ENCODE data around the gene SCN11A.

The SCN11A gene

DNA sequence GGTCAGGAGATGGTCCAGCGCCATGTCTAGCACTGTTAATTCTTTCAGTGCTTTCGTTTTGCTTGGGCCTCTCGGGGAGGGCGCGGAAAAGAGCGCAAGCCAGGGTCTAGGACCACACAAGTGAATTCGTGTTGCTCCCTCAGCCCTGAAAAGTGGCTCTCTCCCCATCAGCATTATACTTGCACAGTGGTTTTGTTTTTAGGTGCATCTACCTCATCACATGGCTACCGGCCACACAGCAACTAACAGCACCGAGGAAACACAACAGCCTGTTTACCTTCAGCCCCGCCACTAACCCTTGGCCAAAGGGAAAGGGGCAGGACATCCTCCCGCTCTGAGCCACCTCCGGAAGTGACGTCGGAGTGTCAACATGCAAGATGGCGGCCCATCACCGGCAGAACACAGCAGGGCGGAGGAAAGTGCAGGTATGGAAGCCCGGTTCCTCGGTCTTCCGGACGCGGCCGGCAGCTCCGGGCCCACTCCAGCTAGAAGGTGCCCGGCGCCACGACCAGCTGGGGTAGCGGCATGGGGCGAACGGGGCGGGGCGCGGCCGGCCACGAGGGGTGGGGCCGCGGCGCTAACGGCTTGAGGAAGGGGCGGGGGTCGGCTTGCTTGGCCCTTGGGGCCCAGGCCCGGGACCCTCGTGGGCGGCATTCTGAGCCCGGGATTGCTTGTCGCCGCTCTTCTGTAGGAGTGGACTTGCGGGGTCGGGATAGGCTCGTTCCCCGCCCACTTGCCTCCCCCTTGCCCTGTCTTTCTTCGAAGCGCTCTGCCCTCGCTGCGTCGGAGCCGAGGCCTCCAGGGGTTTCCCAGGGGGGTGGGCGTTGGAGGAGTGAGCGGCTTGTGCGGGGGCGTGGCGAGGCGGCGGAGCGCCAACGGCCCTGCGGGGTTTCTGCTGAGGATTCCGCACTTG is at the start of gene SCN11A, which contains the start of gene WDR48:
SCN11A (minus strand) TSS at position 296 of the 913 bp plus-strand sequence. CDS start 101,582 bp downstream, outside the sequence.
WDR48 (plus strand) TSS at position 368 of the 913 bp plus-strand sequence; CDS start at position 378, 10 bp downstream.
- in situ Hi-C loops (cut with HindIII; ENCODE audit: low pct_unique_long_range_greater_than_20kb, low sequenced_read_pairs), result no loop called here
- DNase-seq (ENCODE audit: low read depth in 1 of 2, low spot score in 1 of 2), result peak; percentile 93 to 95
- TF ChIP-seq JUND (IDR thresholded peaks at IDR 0.05; ENCODE audit: low read depth), result no peak

- peak in 1 of 2 experiments; percentile 42 for DNase-seq (ENCODE audit: low read depth in 1 of 2, low spot score in 1 of 2)
- in situ Hi-C loops (cut with HindIII; ENCODE audit: low pct_unique_long_range_greater_than_20kb, low sequenced_read_pairs), result no loop called here
- TF ChIP-seq JUND (IDR thresholded peaks at IDR 0.05; ENCODE audit: low read depth), result no peak
These were observed 49.4 kb upstream of the SCN11A start for GRCh38 chr3:39101022-39101689.

- in situ Hi-C loops (cut with HindIII; ENCODE audit: low pct_unique_long_range_greater_than_20kb, low sequenced_read_pairs), result no loop called here
These were observed 48.7 kb upstream of the SCN11A start for GRCh38 chr3:39100500-39100886.

GRCh38 chr3:39099738-39100499 is 48.2 kb upstream of the SCN11A start:
- in situ Hi-C loops (cut with HindIII; ENCODE audit: low pct_unique_long_range_greater_than_20kb, low sequenced_read_pairs), result no loop called here
- no peak for TF ChIP-seq JUND (IDR thresholded peaks at IDR 0.05; ENCODE audit: low read depth)
- no peak for DNase-seq (ENCODE audit: low read depth in 1 of 2, low spot score in 1 of 2)

More at GRCh38 chr3:39100500-39100886, 48.7 kb upstream of the SCN11A start:
- no peak for DNase-seq (ENCODE audit: low read depth in 1 of 2, low spot score in 1 of 2)
- TF ChIP-seq JUND (IDR thresholded peaks at IDR 0.05; ENCODE audit: low read depth), result no peak

GRCh38 chr3:39099242-39099641 is 47.5 kb upstream of the SCN11A start:
- no peak for TF ChIP-seq JUND (IDR thresholded peaks at IDR 0.05; ENCODE audit: low read depth)
- in situ Hi-C loops (cut with HindIII; ENCODE audit: low pct_unique_long_range_greater_than_20kb, low sequenced_read_pairs), result no loop called here
- no peak for DNase-seq (ENCODE audit: low read depth in 1 of 2, low spot score in 1 of 2)

DNA sequence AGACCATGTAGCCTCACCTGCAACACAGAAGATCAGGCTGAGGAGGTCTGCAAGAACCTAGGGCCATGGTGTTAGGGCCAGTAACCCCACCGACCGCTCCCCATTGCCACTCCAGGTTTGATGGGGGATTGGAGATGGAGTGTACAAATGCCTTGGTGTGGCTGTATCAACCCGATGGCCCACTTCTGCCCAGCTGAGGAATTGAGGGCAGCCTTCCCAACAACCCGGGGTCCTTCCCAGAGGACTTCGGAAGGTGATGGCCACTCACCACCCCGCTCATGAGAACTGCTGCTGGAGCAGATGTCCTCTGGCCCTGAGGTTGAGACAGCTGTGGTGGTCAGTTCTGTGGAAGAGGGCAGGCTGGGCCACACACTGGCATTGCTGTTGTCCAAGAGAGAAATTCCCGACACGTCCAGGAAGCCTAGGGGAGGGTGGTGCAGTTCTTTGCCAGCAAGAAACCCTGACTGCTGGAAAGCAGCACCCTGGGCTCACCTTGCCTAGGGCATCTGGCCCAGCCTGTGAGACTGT is 46.8 kb upstream of the SCN11A start:
- in situ Hi-C loops (cut with HindIII; ENCODE audit: low pct_unique_long_range_greater_than_20kb, low sequenced_read_pairs), result no loop called here
- no peak for TF ChIP-seq JUND (IDR thresholded peaks at IDR 0.05; ENCODE audit: low read depth)
- no peak for DNase-seq (ENCODE audit: low read depth in 1 of 2, low spot score in 1 of 2)

DNA sequence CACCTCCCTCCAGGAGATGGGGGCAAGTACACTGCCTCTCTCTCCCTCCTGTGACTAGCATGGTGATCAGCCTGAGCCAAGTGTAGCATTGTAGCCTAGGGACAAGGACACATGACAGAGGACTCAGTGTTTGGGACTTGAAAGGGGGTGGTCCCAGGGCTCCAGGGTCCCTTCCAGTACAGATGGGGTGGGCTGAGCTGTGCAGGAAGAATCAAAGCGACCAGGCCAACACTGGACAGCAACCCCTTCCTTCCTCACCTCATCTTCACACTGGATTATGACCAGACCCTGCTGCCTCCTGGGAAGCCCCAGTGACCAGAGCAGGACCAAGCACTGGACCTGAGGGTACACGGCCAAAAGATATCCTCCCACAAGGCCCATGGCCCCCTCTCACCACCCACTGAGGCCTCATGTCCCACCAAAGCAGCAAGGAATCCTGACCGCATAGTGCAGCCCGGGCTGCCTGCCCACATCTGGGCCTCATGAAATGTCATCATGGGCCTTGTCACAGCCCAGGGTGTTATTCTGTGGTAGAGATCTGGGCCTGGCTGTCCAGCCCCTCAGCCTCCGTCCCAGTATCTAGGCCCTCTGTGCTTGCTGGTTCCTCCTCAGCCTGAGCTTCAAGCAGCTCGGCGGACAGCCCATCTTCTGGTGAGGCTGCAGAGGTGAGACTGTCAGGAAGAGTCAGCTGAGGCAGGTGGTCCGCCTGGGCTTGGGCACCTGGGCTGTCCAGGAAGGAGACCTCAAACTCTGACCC is 46.1 kb upstream of the SCN11A start:
- no peak for TF ChIP-seq JUND (IDR thresholded peaks at IDR 0.05; ENCODE audit: low read depth)
- DNase-seq (ENCODE audit: low read depth in 1 of 2, low spot score in 1 of 2), result no peak
- in situ Hi-C loops (cut with HindIII; ENCODE audit: low pct_unique_long_range_greater_than_20kb, low sequenced_read_pairs), result no loop called here

- in situ Hi-C loops (cut with HindIII; ENCODE audit: low pct_unique_long_range_greater_than_20kb, low sequenced_read_pairs), result no loop called here
- peak; percentile 54 to 60 for DNase-seq (ENCODE audit: low read depth in 1 of 2, low spot score in 1 of 2)
- TF ChIP-seq JUND (IDR thresholded peaks at IDR 0.05; ENCODE audit: low read depth), result no peak
These were observed 45.0 kb upstream of the SCN11A start for GRCh38 chr3:39096775-39097174.

DNA sequence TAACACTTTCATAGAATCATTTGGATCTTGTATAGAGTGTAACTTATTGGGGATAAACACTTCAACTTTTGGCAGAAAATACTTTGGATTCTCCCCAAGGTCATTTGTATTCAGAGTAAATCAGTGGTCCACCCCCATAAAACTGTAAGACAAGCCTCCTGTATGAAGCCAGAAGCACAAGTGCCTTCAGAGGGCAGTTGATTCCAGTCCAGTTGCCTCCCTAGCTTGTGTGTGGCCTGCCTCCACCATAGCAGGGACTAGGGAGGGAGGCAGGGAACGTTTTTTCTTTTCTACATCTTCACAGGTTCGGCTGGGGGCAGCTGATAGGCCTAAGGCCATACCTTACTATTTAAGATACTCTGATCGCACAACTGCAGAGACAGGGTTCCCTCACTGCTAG is 44.0 kb upstream of the SCN11A start:
- in situ Hi-C loops (cut with HindIII; ENCODE audit: low pct_unique_long_range_greater_than_20kb, low sequenced_read_pairs), result no loop called here
- TF ChIP-seq JUND (IDR thresholded peaks at IDR 0.05; ENCODE audit: low read depth), result no peak
- no peak for DNase-seq (ENCODE audit: low read depth in 1 of 2, low spot score in 1 of 2)

DNA sequence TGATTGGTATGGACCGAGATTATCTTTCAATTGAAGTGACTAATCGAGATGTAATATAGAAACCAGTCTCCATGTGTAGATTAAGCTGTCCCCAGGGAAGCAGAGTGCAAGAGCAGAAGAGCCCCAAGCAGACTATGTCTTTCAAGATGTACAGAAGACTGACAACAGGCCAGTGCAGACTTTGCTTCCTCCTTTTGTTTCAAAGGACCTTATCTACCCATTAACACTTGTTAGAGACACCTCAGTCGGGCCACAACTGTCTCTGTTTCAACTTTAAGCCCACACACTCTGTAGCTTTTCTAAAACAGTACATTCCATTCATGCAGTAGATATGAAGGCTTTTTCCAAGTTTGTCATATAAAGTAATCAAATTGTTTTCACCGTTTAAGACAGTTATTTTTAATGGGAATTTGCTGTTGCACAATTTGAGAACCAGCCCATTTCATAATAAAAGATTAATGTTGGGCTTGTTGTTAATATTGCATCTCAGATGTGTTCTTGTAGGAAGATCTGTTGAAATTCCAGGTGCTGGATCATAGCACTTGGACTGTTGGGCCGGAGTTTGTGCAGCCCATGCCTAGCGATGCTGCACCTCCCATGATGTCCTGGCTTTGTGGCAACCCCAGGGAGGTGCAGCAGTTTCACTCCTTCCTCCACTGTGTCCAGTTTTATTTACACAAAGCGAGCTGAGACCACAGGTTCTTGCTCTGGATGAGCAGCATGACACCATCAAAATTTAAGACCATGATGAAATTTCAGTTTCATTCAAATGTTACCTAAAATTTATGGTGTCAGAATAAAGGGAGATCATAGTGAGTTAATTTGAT is 43.3 kb upstream of the SCN11A start:
- in situ Hi-C loops (cut with HindIII; ENCODE audit: low pct_unique_long_range_greater_than_20kb, low sequenced_read_pairs), result no loop called here
- no peak for DNase-seq (ENCODE audit: low read depth in 1 of 2, low spot score in 1 of 2)
- TF ChIP-seq JUND (IDR thresholded peaks at IDR 0.05; ENCODE audit: low read depth), result no peak

GRCh38 chr3:39090922-39091321 is 39.2 kb upstream of the SCN11A start:
- no peak for TF ChIP-seq JUND (IDR thresholded peaks at IDR 0.05; ENCODE audit: low read depth)
- in situ Hi-C loops (cut with HindIII; ENCODE audit: low pct_unique_long_range_greater_than_20kb, low sequenced_read_pairs), result no loop called here
- no peak for DNase-seq (ENCODE audit: low read depth in 1 of 2, low spot score in 1 of 2)

Measured in T47D (cell line).